H9 (cell line): Measurements from ENCODE around the gene KIF13A. TPM values are rescaled to one million over a fixed set of nuclear protein-coding genes. Genes with fewer than 3 reads are reported as not detected.
A peak's percentile ranks its signal among the peaks of the same experiment; 100 is the strongest.

Source experiments
- DNase-seq: peaks from one replicate; pipeline ENCODE4 v3.0.0-alpha.2; 2017
- H2AFZ ChIP-seq: one replicate; pipeline ENCODE4 v1.6.1; 2013; ENCODE audit warnings: mild to moderate bottlenecking, low read length, control low read depth, moderate library complexity
- H2AK5ac ChIP-seq: 2 replicates; pipeline ENCODE4 v1.6.1; 2013; ENCODE audit warnings: low read length, control low read depth, mixed read lengths; ENCODE audit not compliant: insufficient read length
- H2BK120ac ChIP-seq: one replicate; pipeline ENCODE4 v1.6.1; 2013; ENCODE audit warnings: low read depth, mild to moderate bottlenecking, low read length, control low read depth, inconsistent platforms; ENCODE audit not compliant: poor library complexity, severe bottlenecking
- H2BK12ac ChIP-seq: 2 replicates; pipeline ENCODE4 v1.6.1; 2013; ENCODE audit warnings: low read length, control low read depth, mixed read lengths, low read depth; ENCODE audit not compliant: insufficient read length
- H2BK15ac ChIP-seq: 2 replicates; pipeline ENCODE4 v1.6.1; 2013; ENCODE audit warnings: low read depth, low read length, control low read depth
- H2BK20ac ChIP-seq: one replicate; pipeline ENCODE4 v1.6.1; 2013; ENCODE audit warnings: low read depth, mild to moderate bottlenecking, low read length, control low read depth, inconsistent platforms; ENCODE audit not compliant: poor library complexity, severe bottlenecking
- H2BK5ac ChIP-seq: 2 replicates; pipeline ENCODE4 v1.6.1; 2013; ENCODE audit warnings: low read length, control low read depth, mixed read lengths; ENCODE audit not compliant: insufficient read length
- H3K14ac ChIP-seq: 2 replicates; pipeline ENCODE4 v1.6.1; 2013; ENCODE audit warnings: low read length, control low read depth; ENCODE audit not compliant: insufficient read depth
- H3K18ac ChIP-seq: 2 replicates; pipeline ENCODE4 v1.6.1; 2013; ENCODE audit warnings: low read depth, mild to moderate bottlenecking, mixed read lengths, low read length, control low read depth; ENCODE audit not compliant: insufficient read length
- H3K23ac ChIP-seq: 2 replicates; pipeline ENCODE4 v1.6.1; 2013; ENCODE audit warnings: low read length, control low read depth, mixed read lengths, low read depth; ENCODE audit not compliant: insufficient read length
- H3K23me2 ChIP-seq: 2 replicates; pipeline ENCODE4 v1.6.1; 2013; ENCODE audit warnings: low read depth, mild to moderate bottlenecking, mixed read lengths, low read length, control low read depth; ENCODE audit not compliant: insufficient read length, poor library complexity, severe bottlenecking
- H3K27ac ChIP-seq: 2 replicates; pipeline ENCODE4 v1.5.1; 2013; ENCODE audit warnings: low read length, control low read depth, mixed read lengths, low read depth; ENCODE audit not compliant: insufficient read length
- H3K27me3 ChIP-seq: 2 replicates; pipeline ENCODE4 v1.6.1; 2013; ENCODE audit warnings: low read length, control low read depth, inconsistent platforms; ENCODE audit not compliant: insufficient read depth
- H3K4ac ChIP-seq: 2 replicates; pipeline ENCODE4 v1.6.1; 2013; ENCODE audit warnings: low read depth, mild to moderate bottlenecking, control low read depth, inconsistent platforms, low read length, moderate library complexity
- H3K4me1 ChIP-seq: 2 replicates; pipeline ENCODE4 v1.6.1; 2013; ENCODE audit warnings: low read length, control low read depth, inconsistent platforms; ENCODE audit not compliant: insufficient read depth
- H3K4me2 ChIP-seq: 2 replicates; pipeline ENCODE4 v1.6.1; 2013; ENCODE audit warnings: low read length, control low read depth, mixed read lengths; ENCODE audit not compliant: insufficient read length, insufficient read depth
- H3K56ac ChIP-seq: 2 replicates; pipeline ENCODE4 v1.6.1; 2013; ENCODE audit warnings: low read depth, mild to moderate bottlenecking, mixed read lengths, low read length, control low read depth; ENCODE audit not compliant: insufficient read length
- H3K79me1 ChIP-seq: 2 replicates; pipeline ENCODE4 v1.6.1; 2013; ENCODE audit warnings: low read depth, mild to moderate bottlenecking, moderate library complexity, low read length, control low read depth, inconsistent platforms; ENCODE audit not compliant: insufficient read depth, poor library complexity, severe bottlenecking
- H3K79me2 ChIP-seq: 2 replicates; pipeline ENCODE4 v1.6.1; 2013; ENCODE audit warnings: low read length, control low read depth, inconsistent platforms; ENCODE audit not compliant: insufficient read depth
- H3K9ac ChIP-seq: 2 replicates; pipeline ENCODE4 v1.6.1; 2013; ENCODE audit warnings: low read length, control low read depth, mixed read lengths; ENCODE audit not compliant: insufficient read length; ENCODE audit errors: extremely low read depth
- H3K9me3 ChIP-seq: one replicate; pipeline ENCODE4 v1.6.1; 2013; ENCODE audit warnings: low read depth, low read length, inconsistent platforms; ENCODE audit not compliant: control insufficient read depth
- H3T11ph ChIP-seq: one replicate; pipeline ENCODE4 v1.6.1; 2013; ENCODE audit warnings: mild to moderate bottlenecking, low read length, control low read depth, inconsistent platforms
- H4K20me1 ChIP-seq: one replicate; pipeline ENCODE4 v1.6.1; 2013; ENCODE audit not compliant: control insufficient read depth, insufficient read length, insufficient read depth
- H4K5ac ChIP-seq: 2 replicates; pipeline ENCODE4 v1.6.1; 2013; ENCODE audit warnings: low read depth, mild to moderate bottlenecking, mixed read lengths, low read length, control low read depth; ENCODE audit not compliant: insufficient read length
- H4K8ac ChIP-seq: replicated peaks from 2 replicates; pipeline ENCODE4 v1.6.1; 2013; ENCODE audit warnings: low read length, control low read depth, mixed read lengths, low read depth; ENCODE audit not compliant: insufficient read length
- H4K91ac ChIP-seq: 2 replicates; pipeline ENCODE4 v1.6.1; 2013; ENCODE audit warnings: low read depth, mild to moderate bottlenecking, moderate library complexity, mixed read lengths, low read length, control low read depth; ENCODE audit not compliant: insufficient read length
- H3K27ac Mint-ChIP-seq, 3 experiments: 2 replicates in 2 of 3; 3 replicates in 1 of 3; pipeline ENCODE4 v1.8.0; 2020 to 2021; ENCODE audit warnings: mixed read lengths in 3 of 3, mild to moderate bottlenecking in 1 of 3, moderate library complexity in 1 of 3
- H3K27me3 Mint-ChIP-seq: 2 replicates; pipeline ENCODE4 v1.8.0; 2021; ENCODE audit warnings: low read depth, mild to moderate bottlenecking, moderate library complexity, mixed read lengths
- H3K36me3 Mint-ChIP-seq, 3 experiments: 2 replicates in 2 of 3; 3 replicates in 1 of 3; pipeline ENCODE4 v1.8.0; 2020 to 2021; ENCODE audit warnings: low read depth in 3 of 3, mixed read lengths in 3 of 3; ENCODE audit not compliant: insufficient read depth in 1 of 3
- H3K4me1 Mint-ChIP-seq, 2 experiments: 2 replicates each; pipeline ENCODE4 v1.8.0; 2020; ENCODE audit warnings: mixed read lengths in 2 of 2
- H3K4me3 Mint-ChIP-seq, 2 experiments: 2 replicates in 1 of 2; 3 replicates in 1 of 2; pipeline ENCODE4 v1.8.0; 2020 to 2021; ENCODE audit warnings: mild to moderate bottlenecking in 2 of 2, mixed read lengths in 2 of 2, moderate library complexity in 1 of 2
- H3K9me3 Mint-ChIP-seq, 2 experiments: 2 replicates in 1 of 2; 3 replicates in 1 of 2; pipeline ENCODE4 v1.8.0; 2020; ENCODE audit warnings: mild to moderate bottlenecking in 2 of 2, mixed read lengths in 2 of 2, moderate library complexity in 1 of 2
- WGBS: extraction: QIAGEN DNeasy Blood & Tissue Kit; methylation state at CpG from one replicate; pipeline ENCODE4 v1.1.7; 2013; ENCODE audit warnings: missing lambda C conversion rate, low lambda C conversion rate, mixed read lengths; ENCODE audit not compliant: insufficient read length; ENCODE audit errors: extremely low coverage; 5-methylcytosine and 5-hydroxymethylcytosine counted together
- total RNA-seq: library from RNA; stranded (reverse); gene quantifications from 2 replicates; pipeline ENCODE4 v1.2.1, GENCODE V29; 2021
- TF ChIP-seq, protein P1 (sequence below): fragments of 200-600 bp; sonication (generic); conservative IDR thresholded peaks from 3 replicates; pipeline ENCODE4 v1.8.0; 2021; ENCODE audit warnings: antibody characterized with exemption, mild to moderate bottlenecking

KIF13A gene
- total RNA-seq, 1 experiment from 2014 or later = 38.2 TPM

DNA sequence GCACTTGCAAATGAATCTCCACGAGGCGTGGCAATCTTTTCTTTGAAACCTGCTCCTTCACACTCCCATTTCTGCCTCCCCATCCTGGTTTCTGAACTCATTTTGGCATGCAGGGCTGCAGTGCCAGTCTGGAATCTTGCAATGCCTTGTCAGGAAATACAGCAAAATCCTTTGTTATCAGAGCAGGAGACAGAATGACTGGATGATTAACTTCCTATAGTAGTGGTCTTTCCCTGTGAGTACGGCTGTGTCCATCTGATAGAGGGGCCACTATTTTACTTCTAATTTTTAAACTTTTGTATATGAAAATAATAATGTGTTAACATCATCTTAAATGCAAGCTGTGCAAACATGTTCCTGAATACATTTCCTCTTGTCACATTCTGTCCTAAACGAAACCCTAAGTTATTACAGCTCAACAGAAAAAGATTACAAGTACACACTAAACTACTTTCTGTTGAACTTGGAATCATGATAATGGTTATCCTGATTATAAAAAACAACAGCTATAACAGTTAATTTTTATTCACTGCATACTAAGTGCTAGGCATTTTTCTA, 140.2 kb downstream of the KIF13A start:
- Mint-ChIP-seq H3K36me3 (peaks cover 4 to 31% (median 29%) of the 10 kb centered on the region in 3 experiments; a peak in 6 of 7 replicates), H3K4me3 (no peak overlapping the region), H3K27me3 (no peaks in the 10 kb centered on the region), H3K4me1 (no peaks in the 10 kb centered on the region), H3K9me3 (no peaks in the 10 kb centered on the region), H3K27ac (peak overlapping the region in 1 of 3 experiments; percentile 82; a peak in 1 of 7 replicates)
- no peak overlapping the region for H2BK5ac ChIP-seq
- DNase-seq = no peak
- H3K23ac ChIP-seq = no peak overlapping the region
- no peak overlapping the region for H2AK5ac ChIP-seq
- H3K4me1 ChIP-seq = no peaks in the 10 kb centered on the region
- H3K79me1 ChIP-seq = no peaks in the 10 kb centered on the region
- no peak overlapping the region for H2BK120ac ChIP-seq
- no peak overlapping the region for H3K27ac ChIP-seq
- H3K27me3 ChIP-seq = no peaks in the 10 kb centered on the region
- no peak overlapping the region for H4K8ac ChIP-seq
- H3T11ph ChIP-seq = no peak overlapping the region
- H2BK20ac ChIP-seq = no peak overlapping the region
- H4K5ac ChIP-seq = no peak overlapping the region
- no peak overlapping the region for H2BK12ac ChIP-seq
- no peak overlapping the region for H4K91ac ChIP-seq
- H3K9ac ChIP-seq = peak overlapping the region; percentile 10
- no peak overlapping the region for H2AFZ ChIP-seq
- TF ChIP-seq, protein P1, sequence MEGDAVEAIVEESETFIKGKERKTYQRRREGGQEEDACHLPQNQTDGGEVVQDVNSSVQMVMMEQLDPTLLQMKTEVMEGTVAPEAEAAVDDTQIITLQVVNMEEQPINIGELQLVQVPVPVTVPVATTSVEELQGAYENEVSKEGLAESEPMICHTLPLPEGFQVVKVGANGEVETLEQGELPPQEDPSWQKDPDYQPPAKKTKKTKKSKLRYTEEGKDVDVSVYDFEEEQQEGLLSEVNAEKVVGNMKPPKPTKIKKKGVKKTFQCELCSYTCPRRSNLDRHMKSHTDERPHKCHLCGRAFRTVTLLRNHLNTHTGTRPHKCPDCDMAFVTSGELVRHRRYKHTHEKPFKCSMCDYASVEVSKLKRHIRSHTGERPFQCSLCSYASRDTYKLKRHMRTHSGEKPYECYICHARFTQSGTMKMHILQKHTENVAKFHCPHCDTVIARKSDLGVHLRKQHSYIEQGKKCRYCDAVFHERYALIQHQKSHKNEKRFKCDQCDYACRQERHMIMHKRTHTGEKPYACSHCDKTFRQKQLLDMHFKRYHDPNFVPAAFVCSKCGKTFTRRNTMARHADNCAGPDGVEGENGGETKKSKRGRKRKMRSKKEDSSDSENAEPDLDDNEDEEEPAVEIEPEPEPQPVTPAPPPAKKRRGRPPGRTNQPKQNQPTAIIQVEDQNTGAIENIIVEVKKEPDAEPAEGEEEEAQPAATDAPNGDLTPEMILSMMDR = no peak
- no peak overlapping the region for H3K56ac ChIP-seq
- no CpG with 5 or more reads among the region's 4 CpGs for WGBS
- no peaks in the 10 kb centered on the region for H4K20me1 ChIP-seq
- no peak overlapping the region for H3K18ac ChIP-seq
- no peak overlapping the region for H3K4me2 ChIP-seq
- H3K23me2 ChIP-seq = no peaks in the 10 kb centered on the region
- no peak overlapping the region for H3K4ac ChIP-seq
- no peaks in the 10 kb centered on the region for H3K9me3 ChIP-seq
- no peak overlapping the region for H3K14ac ChIP-seq
- H2BK15ac ChIP-seq = no peak overlapping the region
- no peaks in the 10 kb centered on the region for H3K79me2 ChIP-seq
